Neural cell (in vitro differentiated cells): ENCODE measurements around the gene MAN2C1. TPM values are rescaled to one million over a fixed set of nuclear protein-coding genes. Genes with fewer than 3 reads are reported as not detected.
A peak's percentile ranks its signal among the peaks of the same experiment; 100 is the strongest.

Experiments
- H2AFZ ChIP-seq: fragments of 200-600, 300-800 bp; sonication (generic), shearing (Covaris generic); 2 replicates; pipeline ENCODE4 v1.6.0; 2014; ENCODE audit warnings: low read depth, mild to moderate bottlenecking, antibody characterized with exemption, low read length, moderate library complexity
- H3F3A ChIP-seq: fragments of 200-600 bp; shearing (Covaris generic); 2 replicates; pipeline ENCODE4 v1.6.1; 2016; ENCODE audit warnings: mild to moderate bottlenecking, moderate library complexity, mixed read lengths, antibody characterized with exemption, low read length; ENCODE audit not compliant: insufficient read depth, poor library complexity, severe bottlenecking
- H3K27ac ChIP-seq: fragments of 200-600, 300-800 bp; sonication (generic), shearing (Covaris generic); 2 replicates; pipeline ENCODE4 v1.5.1; 2014; ENCODE audit warnings: mild to moderate bottlenecking, low read length, moderate library complexity
- H3K27me3 ChIP-seq: fragments of 300-800, 200-600 bp; sonication (generic), shearing (Covaris generic); 2 replicates; pipeline ENCODE4 v1.6.0; 2014; ENCODE audit warnings: mild to moderate bottlenecking, low read depth, low read length, moderate library complexity; ENCODE audit not compliant: insufficient read depth
- H3K36me3 ChIP-seq: fragments of 300-800, 200-600 bp; sonication (generic), shearing (Covaris generic); 2 replicates; pipeline ENCODE4 v1.5.1; 2014; ENCODE audit warnings: mild to moderate bottlenecking, antibody characterized with exemption, low read length, moderate library complexity; ENCODE audit not compliant: insufficient read depth
- H3K4me2 ChIP-seq: fragments of 300-800, 200-600 bp; sonication (generic), shearing (Covaris generic); 2 replicates; pipeline ENCODE4 v1.6.0; 2014; ENCODE audit warnings: mild to moderate bottlenecking, low read length
- H3K4me3 ChIP-seq: fragments of 300-800, 200-600 bp; sonication (generic), shearing (Covaris generic); 2 replicates; pipeline ENCODE4 v1.5.1; 2014; ENCODE audit warnings: mild to moderate bottlenecking, low read length, moderate library complexity
- H3K79me2 ChIP-seq: fragments of 200-600 bp; shearing (Covaris generic); replicated peaks from 2 replicates; pipeline ENCODE4 v1.6.0; 2014; ENCODE audit warnings: mild to moderate bottlenecking, low read length, moderate library complexity; ENCODE audit not compliant: insufficient read depth
- H3K9ac ChIP-seq: fragments of 300-800, 200-600 bp; sonication (generic), shearing (Covaris generic); 2 replicates; pipeline ENCODE4 v1.6.1; 2016; ENCODE audit warnings: mild to moderate bottlenecking, low read length, mixed read lengths
- H3K9me2 ChIP-seq: fragments of 200-600 bp; shearing (Covaris generic); 2 replicates; pipeline ENCODE4 v1.6.1; 2016; ENCODE audit warnings: mild to moderate bottlenecking, low read length, mixed read lengths; ENCODE audit not compliant: insufficient read depth
- H3K9me3 ChIP-seq: fragments of 200-600, 300-800 bp; sonication (generic), shearing (Covaris generic); 2 replicates; pipeline ENCODE4 v1.6.1; 2016; ENCODE audit warnings: mild to moderate bottlenecking, mixed run types, low read length, moderate library complexity, mixed read lengths
- H4K20me1 ChIP-seq: fragments of 200-600 bp; shearing (Covaris generic); 2 replicates; pipeline ENCODE4 v1.6.1; 2016; ENCODE audit warnings: mild to moderate bottlenecking, mixed run types; ENCODE audit not compliant: insufficient read depth
- EP300 ChIP-seq: fragments of 450-650 bp; conservative IDR thresholded peaks from 2 replicates; pipeline ENCODE4 v1.6.1; 2014; ENCODE audit warnings: antibody characterized with exemption, mild to moderate bottlenecking, moderate library complexity; ENCODE audit not compliant: poor library complexity, severe bottlenecking
- EZH2 ChIP-seq: fragments of 200-600, 300-800 bp; shearing (Covaris generic), sonication (generic); IDR thresholded peaks from 2 replicates; pipeline ENCODE4 v1.6.1; 2014; ENCODE audit warnings: antibody characterized with exemption, low read length, borderline replicate concordance, mild to moderate bottlenecking; ENCODE audit not compliant: insufficient read depth, poor library complexity, severe bottlenecking
- MXI1 ChIP-seq: fragments of 450-650 bp; conservative IDR thresholded peaks from 2 replicates; pipeline ENCODE4 v1.6.1; 2014; ENCODE audit warnings: antibody characterized with exemption, mild to moderate bottlenecking; ENCODE audit not compliant: poor library complexity, severe bottlenecking
- POLR2AphosphoS5 ChIP-seq: IDR thresholded peaks from 2 replicates; pipeline ENCODE4 v1.6.1; 2012
- RAD21 ChIP-seq: fragments of 450-650 bp; conservative IDR thresholded peaks from 2 replicates; pipeline ENCODE4 v1.6.1; 2014; ENCODE audit warnings: antibody characterized with exemption, mild to moderate bottlenecking, moderate library complexity
- SMC3 ChIP-seq: fragments of 450-650 bp; conservative IDR thresholded peaks from 2 replicates; pipeline ENCODE4 v1.6.1; 2014; ENCODE audit warnings: antibody characterized with exemption, mild to moderate bottlenecking, moderate library complexity; ENCODE audit not compliant: poor library complexity
- TAF1 ChIP-seq: IDR thresholded peaks from 2 replicates; pipeline ENCODE4 v1.6.1; 2012; ENCODE audit warnings: low read depth
- polyA minus RNA-seq: library from RNA; depleted of rRNA, polyadenylated mRNA; stranded (reverse); fragments of >200 nt; gene quantifications from 2 replicates; pipeline ENCODE4 v1.2.3, GENCODE V29; 2014
- polyA plus RNA-seq: library from polyadenylated mRNA; depleted of rRNA; stranded (reverse); fragments of >200 nt; gene quantifications from 2 replicates; pipeline ENCODE4 v1.2.3, GENCODE V29; 2014
- TF ChIP-seq, protein P1 (sequence below): fragments of 450-650 bp; IDR thresholded peaks from 2 replicates; pipeline ENCODE4 v1.5.1; 2014; ENCODE audit warnings: antibody characterized with exemption, mild to moderate bottlenecking, moderate library complexity; ENCODE audit not compliant: poor library complexity, severe bottlenecking
- TF ChIP-seq, protein P2 (sequence below): IDR thresholded peaks from 2 replicates; pipeline ENCODE4 v1.6.1; 2012; ENCODE audit warnings: borderline replicate concordance

The MAN2C1 gene
- polyA plus RNA-seq (261 and 340 TPM in 2 replicates), polyA minus RNA-seq (83.8 and 95.0 TPM in 2 replicates)

DNA sequence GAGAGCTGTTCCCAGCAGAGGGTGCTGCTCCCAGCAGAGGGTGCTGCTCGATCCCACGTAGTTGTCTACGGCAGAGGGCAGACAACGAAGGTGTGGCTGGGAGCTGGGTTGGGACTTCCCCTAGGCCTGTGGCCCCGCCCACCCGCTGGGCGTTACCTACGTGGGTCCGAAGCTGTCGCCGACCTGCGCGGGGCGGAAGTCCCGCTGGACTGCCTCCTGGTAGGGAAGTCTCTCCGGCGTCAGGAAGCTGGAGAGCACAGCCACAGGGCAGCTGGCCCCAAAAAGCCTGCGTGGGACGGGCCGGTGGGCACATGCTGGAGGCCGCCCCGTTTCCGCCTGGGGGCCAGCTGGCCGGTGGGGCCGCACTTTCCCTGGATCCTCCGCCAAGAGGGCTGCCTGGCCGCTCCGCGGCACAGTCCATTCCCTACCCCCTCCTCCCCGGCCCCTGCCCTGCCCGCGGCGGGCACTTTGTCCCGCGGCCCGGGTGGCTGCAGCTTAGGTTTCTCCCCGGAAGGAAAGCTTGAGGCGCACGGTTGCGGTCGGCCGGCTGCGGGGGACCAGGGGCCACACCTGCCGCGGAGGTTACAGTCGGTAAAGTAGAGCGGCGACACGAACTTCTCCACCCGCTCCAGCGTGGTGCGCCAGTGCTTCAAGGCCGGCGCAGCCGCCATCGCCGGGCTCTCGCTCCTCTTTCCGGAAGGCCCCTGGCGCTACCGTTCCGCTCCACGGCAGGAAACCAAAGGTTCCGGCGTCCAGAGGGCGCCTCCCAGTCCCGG, at the start of gene MAN2C1:
TSS of gene MAN2C1 (minus strand) at position 695 of the 776 bp plus-strand sequence. CDS start at position 671, 24 bp downstream.
- Histone ChIP-seq H3F3A (no peaks in the 10 kb centered on the region), H3K9ac (peak within 1 kb of the TSS; percentile 74), H4K20me1 (no peaks in the 10 kb centered on the region), H3K4me2 (peak within 1 kb of the TSS; percentile 82), H3K9me3 (no peaks in the 10 kb centered on the region), H3K4me3 (peak within 1 kb of the TSS; percentile 97), H3K36me3 (no peaks in the 10 kb centered on the region), H3K9me2 (no peaks in the 10 kb centered on the region), H2AFZ (peak within 1 kb of the TSS; percentile 91), H3K27me3 (no peaks in the 10 kb centered on the region), H3K27ac (peak within 1 kb of the TSS; percentile 58), H3K79me2 (no peaks in the 10 kb centered on the region)
- TF ChIP-seq EZH2 (no peak), MXI1 (peak; percentile 85), POLR2AphosphoS5 (peak; percentile 59), SMC3 (peak; percentile 90), RAD21 (peak; percentile 74), EP300 (no peak), TAF1 (peak; percentile 72)
- TF ChIP-seq, protein P1, sequence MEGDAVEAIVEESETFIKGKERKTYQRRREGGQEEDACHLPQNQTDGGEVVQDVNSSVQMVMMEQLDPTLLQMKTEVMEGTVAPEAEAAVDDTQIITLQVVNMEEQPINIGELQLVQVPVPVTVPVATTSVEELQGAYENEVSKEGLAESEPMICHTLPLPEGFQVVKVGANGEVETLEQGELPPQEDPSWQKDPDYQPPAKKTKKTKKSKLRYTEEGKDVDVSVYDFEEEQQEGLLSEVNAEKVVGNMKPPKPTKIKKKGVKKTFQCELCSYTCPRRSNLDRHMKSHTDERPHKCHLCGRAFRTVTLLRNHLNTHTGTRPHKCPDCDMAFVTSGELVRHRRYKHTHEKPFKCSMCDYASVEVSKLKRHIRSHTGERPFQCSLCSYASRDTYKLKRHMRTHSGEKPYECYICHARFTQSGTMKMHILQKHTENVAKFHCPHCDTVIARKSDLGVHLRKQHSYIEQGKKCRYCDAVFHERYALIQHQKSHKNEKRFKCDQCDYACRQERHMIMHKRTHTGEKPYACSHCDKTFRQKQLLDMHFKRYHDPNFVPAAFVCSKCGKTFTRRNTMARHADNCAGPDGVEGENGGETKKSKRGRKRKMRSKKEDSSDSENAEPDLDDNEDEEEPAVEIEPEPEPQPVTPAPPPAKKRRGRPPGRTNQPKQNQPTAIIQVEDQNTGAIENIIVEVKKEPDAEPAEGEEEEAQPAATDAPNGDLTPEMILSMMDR, result peak; percentile 88
- TF ChIP-seq, protein P2, sequence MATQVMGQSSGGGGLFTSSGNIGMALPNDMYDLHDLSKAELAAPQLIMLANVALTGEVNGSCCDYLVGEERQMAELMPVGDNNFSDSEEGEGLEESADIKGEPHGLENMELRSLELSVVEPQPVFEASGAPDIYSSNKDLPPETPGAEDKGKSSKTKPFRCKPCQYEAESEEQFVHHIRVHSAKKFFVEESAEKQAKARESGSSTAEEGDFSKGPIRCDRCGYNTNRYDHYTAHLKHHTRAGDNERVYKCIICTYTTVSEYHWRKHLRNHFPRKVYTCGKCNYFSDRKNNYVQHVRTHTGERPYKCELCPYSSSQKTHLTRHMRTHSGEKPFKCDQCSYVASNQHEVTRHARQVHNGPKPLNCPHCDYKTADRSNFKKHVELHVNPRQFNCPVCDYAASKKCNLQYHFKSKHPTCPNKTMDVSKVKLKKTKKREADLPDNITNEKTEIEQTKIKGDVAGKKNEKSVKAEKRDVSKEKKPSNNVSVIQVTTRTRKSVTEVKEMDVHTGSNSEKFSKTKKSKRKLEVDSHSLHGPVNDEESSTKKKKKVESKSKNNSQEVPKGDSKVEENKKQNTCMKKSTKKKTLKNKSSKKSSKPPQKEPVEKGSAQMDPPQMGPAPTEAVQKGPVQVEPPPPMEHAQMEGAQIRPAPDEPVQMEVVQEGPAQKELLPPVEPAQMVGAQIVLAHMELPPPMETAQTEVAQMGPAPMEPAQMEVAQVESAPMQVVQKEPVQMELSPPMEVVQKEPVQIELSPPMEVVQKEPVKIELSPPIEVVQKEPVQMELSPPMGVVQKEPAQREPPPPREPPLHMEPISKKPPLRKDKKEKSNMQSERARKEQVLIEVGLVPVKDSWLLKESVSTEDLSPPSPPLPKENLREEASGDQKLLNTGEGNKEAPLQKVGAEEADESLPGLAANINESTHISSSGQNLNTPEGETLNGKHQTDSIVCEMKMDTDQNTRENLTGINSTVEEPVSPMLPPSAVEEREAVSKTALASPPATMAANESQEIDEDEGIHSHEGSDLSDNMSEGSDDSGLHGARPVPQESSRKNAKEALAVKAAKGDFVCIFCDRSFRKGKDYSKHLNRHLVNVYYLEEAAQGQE, result peak; percentile 24

- no peaks in the 10 kb centered on the region for H3K79me2 ChIP-seq
- H3K36me3 ChIP-seq, result peaks cover 3% of the 10 kb centered on the region
- H3K9ac ChIP-seq, result no peak overlapping the region
- H3K9me3 ChIP-seq, result no peaks in the 10 kb centered on the region
- H2AFZ ChIP-seq, result no peak overlapping the region
- no peak overlapping the region for H3K4me3 ChIP-seq
- no peak for TF ChIP-seq TAF1
- no peak for TF ChIP-seq SMC3
- TF ChIP-seq EZH2, result no peak
- TF ChIP-seq, protein P1, result no peak
- TF ChIP-seq RAD21, result no peak
- no peak for TF ChIP-seq MXI1
- TF ChIP-seq EP300, result no peak
- TF ChIP-seq, protein P2, result no peak
- no peak for TF ChIP-seq POLR2AphosphoS5
- no peak overlapping the region for H3K4me2 ChIP-seq
- H3K9me2 ChIP-seq, result no peaks in the 10 kb centered on the region
- no peak overlapping the region for H3K27ac ChIP-seq
- no peaks in the 10 kb centered on the region for H4K20me1 ChIP-seq
- H3K27me3 ChIP-seq, result no peaks in the 10 kb centered on the region
- no peaks in the 10 kb centered on the region for H3F3A ChIP-seq
Observed at GRCh38 chr15:75416584-75416983, 48.2 kb upstream of the MAN2C1 start.
